RWPE2 (cell line): ENCODE measurements around the gene PRAMEF1.
A peak's percentile ranks its signal among the peaks of the same experiment; 100 is the strongest.
"Not testable (repeated sequence)": the region's sequence is repeated elsewhere in the genome, so short reads cannot be mapped to it uniquely, and the experiment has no call there.

Experiments
- ATAC-seq: fragments of 200-7000 bp; cut with Tn5 transposase; 3 replicates; pipeline ENCODE4 v1.9.1; 2021; ENCODE audit warnings: low read depth
- DNase-seq: peaks from one replicate; pipeline ENCODE4 v3.0.0-alpha.2; 2020; ENCODE audit warnings: low spot score
- H3K27ac ChIP-seq: fragments of 450-650 bp; 2 replicates; pipeline ENCODE4 v1.5.1; 2017; ENCODE audit warnings: mild to moderate bottlenecking; ENCODE audit not compliant: poor library complexity, severe bottlenecking
- H3K27me3 ChIP-seq: fragments of 250-450 bp; sonication (Bioruptor Pico); 2 replicates; pipeline ENCODE4 v1.5.1; 2021; ENCODE audit warnings: mild to moderate bottlenecking, moderate library complexity; ENCODE audit not compliant: insufficient read depth, poor library complexity, severe bottlenecking
- H3K36me3 ChIP-seq: fragments of 250-450 bp; sonication (Bioruptor Pico); 2 replicates; pipeline ENCODE4 v1.5.1; 2020; ENCODE audit warnings: low read depth, mild to moderate bottlenecking, moderate library complexity
- H3K4me1 ChIP-seq: fragments of 250-450 bp; sonication (Bioruptor Pico); 2 replicates; pipeline ENCODE4 v1.5.1; 2021; ENCODE audit warnings: mild to moderate bottlenecking, moderate library complexity; ENCODE audit not compliant: insufficient read depth, poor library complexity, severe bottlenecking
- H3K4me3 ChIP-seq: fragments of 250-450 bp; sonication (Bioruptor Pico); 2 replicates; pipeline ENCODE4 v1.5.1; 2021; ENCODE audit warnings: mild to moderate bottlenecking, moderate library complexity; ENCODE audit not compliant: severe bottlenecking
- H3K9me3 ChIP-seq: fragments of 250-450 bp; sonication (Bioruptor Pico); 2 replicates; pipeline ENCODE4 v1.5.1; 2021; ENCODE audit warnings: mild to moderate bottlenecking, moderate library complexity; ENCODE audit not compliant: severe bottlenecking
- TF ChIP-seq, protein P1 (sequence below): fragments of 450-650 bp; IDR thresholded peaks from one replicate; pipeline ENCODE4 v1.5.1; 2017; ENCODE audit warnings: mild to moderate bottlenecking, moderate library complexity; ENCODE audit not compliant: poor library complexity, severe bottlenecking

The PRAMEF1 gene

DNA sequence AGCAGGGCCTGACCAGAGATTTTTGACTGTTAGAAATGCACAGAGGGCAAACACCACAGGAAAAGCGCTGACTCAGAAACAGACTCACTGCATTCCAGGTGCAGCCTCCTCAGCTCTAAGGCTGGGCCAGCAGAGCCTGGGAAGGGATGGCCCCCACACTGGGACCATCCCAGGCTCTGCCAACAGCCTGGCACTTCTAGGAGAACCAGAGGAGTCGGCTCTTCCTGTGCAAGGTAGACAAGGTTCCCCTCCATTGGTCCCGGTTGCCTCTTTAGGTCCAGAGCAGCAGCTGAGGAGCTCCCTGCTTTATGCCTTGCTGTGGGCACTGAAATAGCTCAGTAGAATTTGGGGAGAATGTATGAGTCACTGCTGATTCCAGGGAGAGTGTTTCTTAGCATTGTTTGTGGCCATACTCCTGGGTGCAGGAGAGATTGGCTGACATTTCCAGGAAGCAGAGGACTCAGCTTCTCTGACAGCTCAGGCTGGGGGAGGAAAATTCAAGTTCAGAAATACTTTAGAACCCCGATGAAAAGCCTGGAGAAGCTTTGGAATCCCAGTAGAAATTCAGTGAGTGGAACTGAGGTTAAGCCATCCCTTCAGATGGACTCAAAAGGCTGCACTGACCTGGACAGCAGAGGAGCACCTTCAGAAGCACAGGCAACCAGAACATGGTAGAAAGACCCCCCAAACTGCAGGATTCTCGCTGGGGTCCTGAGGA, 19.7 kb downstream of the PRAMEF1 start:
- Histone ChIP-seq H3K9me3 (no peaks in the 10 kb centered on the region), H3K36me3 (no peaks in the 10 kb centered on the region), H3K4me3 (no peak overlapping the region), H3K27ac (peak overlapping the region; percentile 60), H3K27me3 (no peaks in the 10 kb centered on the region), H3K4me1 (no peaks in the 10 kb centered on the region)
- TF ChIP-seq, protein P1, sequence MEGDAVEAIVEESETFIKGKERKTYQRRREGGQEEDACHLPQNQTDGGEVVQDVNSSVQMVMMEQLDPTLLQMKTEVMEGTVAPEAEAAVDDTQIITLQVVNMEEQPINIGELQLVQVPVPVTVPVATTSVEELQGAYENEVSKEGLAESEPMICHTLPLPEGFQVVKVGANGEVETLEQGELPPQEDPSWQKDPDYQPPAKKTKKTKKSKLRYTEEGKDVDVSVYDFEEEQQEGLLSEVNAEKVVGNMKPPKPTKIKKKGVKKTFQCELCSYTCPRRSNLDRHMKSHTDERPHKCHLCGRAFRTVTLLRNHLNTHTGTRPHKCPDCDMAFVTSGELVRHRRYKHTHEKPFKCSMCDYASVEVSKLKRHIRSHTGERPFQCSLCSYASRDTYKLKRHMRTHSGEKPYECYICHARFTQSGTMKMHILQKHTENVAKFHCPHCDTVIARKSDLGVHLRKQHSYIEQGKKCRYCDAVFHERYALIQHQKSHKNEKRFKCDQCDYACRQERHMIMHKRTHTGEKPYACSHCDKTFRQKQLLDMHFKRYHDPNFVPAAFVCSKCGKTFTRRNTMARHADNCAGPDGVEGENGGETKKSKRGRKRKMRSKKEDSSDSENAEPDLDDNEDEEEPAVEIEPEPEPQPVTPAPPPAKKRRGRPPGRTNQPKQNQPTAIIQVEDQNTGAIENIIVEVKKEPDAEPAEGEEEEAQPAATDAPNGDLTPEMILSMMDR: no peak
- ATAC-seq (peak; percentile 88), DNase-seq (no peak)

DNA sequence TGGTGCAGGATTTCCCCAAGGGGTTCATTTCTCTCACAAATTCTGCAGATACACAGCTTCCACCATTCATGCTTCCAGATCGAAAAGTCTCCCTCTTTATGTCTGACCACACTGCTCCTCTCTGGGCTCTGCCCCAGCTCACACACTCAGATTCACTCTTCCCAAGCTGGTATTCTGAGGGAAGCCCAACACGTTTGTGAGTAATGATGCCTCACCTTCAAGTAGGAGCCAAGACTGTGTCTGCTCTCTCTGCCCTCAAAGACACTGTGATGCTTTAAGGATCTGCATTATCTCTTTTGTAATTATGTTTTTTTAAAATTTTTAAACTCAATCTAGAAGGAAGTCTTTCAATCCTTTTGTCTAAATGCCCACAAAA, 20.2 kb downstream of the PRAMEF1 start:
- no peaks in the 10 kb centered on the region for H3K4me1 ChIP-seq
- TF ChIP-seq, protein P1: no peak
- ATAC-seq: peak; percentile 57
- no peak for DNase-seq
- H3K27me3 ChIP-seq: no peaks in the 10 kb centered on the region
- no peak overlapping the region for H3K4me3 ChIP-seq
- H3K36me3 ChIP-seq: no peaks in the 10 kb centered on the region
- peak overlapping the region; percentile 60 for H3K27ac ChIP-seq
- H3K9me3 ChIP-seq: no peaks in the 10 kb centered on the region

DNA sequence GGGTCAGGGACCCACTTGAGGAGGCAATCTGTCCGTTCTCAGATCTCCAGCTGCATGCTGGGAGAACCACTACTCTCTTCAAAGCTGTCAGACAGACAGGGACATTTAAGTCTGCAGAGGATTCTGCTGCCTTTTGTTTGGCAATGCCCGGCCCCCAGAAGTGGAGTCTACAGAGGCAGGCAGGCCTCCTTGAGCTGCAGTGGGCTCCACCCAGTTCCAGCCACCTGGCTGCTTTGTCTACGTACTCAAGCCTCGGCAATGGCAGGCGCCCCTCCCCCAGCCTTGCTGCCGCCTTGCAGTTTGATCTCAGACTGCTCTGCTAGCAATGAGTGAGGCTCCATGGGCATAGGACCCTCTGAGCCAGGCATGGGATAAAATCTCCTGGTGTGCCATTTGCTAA, 27.9 kb downstream of the PRAMEF1 start:
- DNase-seq, ATAC-seq, H3K4me3 ChIP-seq: not testable (repeated sequence)

DNA sequence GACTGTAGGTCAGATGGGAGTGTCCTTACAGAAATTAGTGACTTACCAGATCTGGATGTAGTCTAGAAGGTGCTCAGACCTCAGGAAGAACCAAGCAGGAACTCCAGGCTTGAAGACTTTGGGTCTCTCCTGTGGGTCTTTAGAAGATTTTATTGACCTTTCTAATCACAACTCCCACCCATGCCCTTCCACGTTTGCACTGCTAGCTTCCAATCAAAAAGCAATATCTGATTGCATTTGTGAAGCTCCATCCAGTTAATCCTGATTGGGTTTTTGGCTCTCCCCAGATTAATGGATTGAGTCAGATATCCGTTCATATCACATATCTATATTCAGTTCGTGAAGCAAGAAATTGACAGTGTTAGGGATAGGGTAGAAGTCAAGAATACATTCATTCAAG, 40.1 kb downstream of the PRAMEF1 start, which contains the start of gene PRAMEF11:
Gene PRAMEF11, minus strand, starts transcription at position 101 of the 400 bp plus-strand sequence. CDS start 2,621 bp downstream, outside the sequence.
- not testable (repeated sequence) for DNase-seq, H3K27ac ChIP-seq, ATAC-seq

More for the DNA sequence above, 27.9 kb downstream of the PRAMEF1 start:
- H3K4me1 ChIP-seq, H3K27ac ChIP-seq, H3K27me3 ChIP-seq, H3K9me3 ChIP-seq, H3K36me3 ChIP-seq: not testable (repeated sequence)

DNA sequence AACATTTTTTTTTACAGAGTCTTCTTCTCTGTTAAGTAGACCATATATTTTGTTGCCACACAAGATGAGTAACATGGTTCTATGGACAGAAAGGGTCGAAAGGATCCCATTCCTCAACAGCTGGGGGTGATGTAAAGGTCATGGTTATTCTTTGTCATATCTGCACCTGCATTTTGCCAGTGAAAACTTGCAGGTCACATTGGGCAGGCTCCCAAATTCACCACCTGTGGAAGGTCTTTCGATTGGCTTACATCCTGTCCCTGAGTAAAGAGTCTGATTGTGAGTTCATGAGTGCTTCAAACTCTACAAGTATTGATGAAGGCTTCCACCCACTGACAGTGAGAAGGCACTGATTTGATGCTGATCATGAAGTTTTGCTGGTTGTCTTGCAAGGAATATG, 42.1 kb downstream of the PRAMEF1 start:
- DNase-seq, H3K4me3 ChIP-seq, H3K36me3 ChIP-seq, ATAC-seq, H3K9me3 ChIP-seq, H3K4me1 ChIP-seq, H3K27ac ChIP-seq, H3K27me3 ChIP-seq: not testable (repeated sequence)

More for the DNA sequence above, 40.1 kb downstream of the PRAMEF1 start, which contains the start of gene PRAMEF11:
- H3K4me1 ChIP-seq, H3K4me3 ChIP-seq, H3K36me3 ChIP-seq, H3K27me3 ChIP-seq, H3K9me3 ChIP-seq: not testable (repeated sequence)
